A549 (cell line): ENCODE data around the gene DUSP7. TPM values are rescaled to one million over a fixed set of nuclear protein-coding genes. Genes with fewer than 3 reads are reported as not detected.

Experiments used
- polyA plus RNA-seq, 4 experiments: library from polyadenylated mRNA; depleted of rRNA in 3 of 4; stranded (reverse); fragments of >200 nt; fragmentation: RNase III in 1 of 4; extraction: RNeasy Plus Mini Kit Qiagen cat#74134 plus additional on column Dnase treatment in 1 of 4; gene quantifications; 2 replicates in 3 of 4; 3 replicates in 1 of 4; pipeline ENCODE4 v1.2.3, GENCODE V29; 2011 to 2017

DUSP7 gene
- polyA plus RNA-seq, 2 of the 4 experiments (the other 2 are of a cell fraction): 4.4 to 4.8 TPM

Other genes starting within 250 kb of the DUSP7 start
- not detected in 2 replicates for gene IQCF2, start 195.0 kb downstream of the DUSP7 start, polyA plus RNA-seq (2011; rRNA removed)
- not detected in 3 replicates for gene IQCF2, start 195.0 kb downstream of the DUSP7 start, polyA plus RNA-seq (2017; fragmentation: RNase III; extraction: RNeasy Plus Mini Kit Qiagen cat#74134 plus additional on column Dnase treatment)
- not detected in 2 replicates for gene IQCF5, start 181.0 kb downstream of the DUSP7 start, polyA plus RNA-seq (2011; rRNA removed)
- not detected in 3 replicates for gene IQCF5, start 181.0 kb downstream of the DUSP7 start, polyA plus RNA-seq (2017; fragmentation: RNase III; extraction: RNeasy Plus Mini Kit Qiagen cat#74134 plus additional on column Dnase treatment)
- not detected in 2 replicates for gene IQCF1, start 153.2 kb downstream of the DUSP7 start, polyA plus RNA-seq (2011; rRNA removed)
- gene IQCF1, start 153.2 kb downstream of the DUSP7 start, polyA plus RNA-seq (2017; fragmentation: RNase III; extraction: RNeasy Plus Mini Kit Qiagen cat#74134 plus additional on column Dnase treatment): not detected in 3 replicates
- 17.0 TPM in 2 replicates for gene RRP9, start 114.7 kb downstream of the DUSP7 start, polyA plus RNA-seq (2011; rRNA removed)
- 31.3 to 35.1 TPM (median 34.3 TPM) in 3 replicates for gene RRP9, start 114.7 kb downstream of the DUSP7 start, polyA plus RNA-seq (2017; fragmentation: RNase III; extraction: RNeasy Plus Mini Kit Qiagen cat#74134 plus additional on column Dnase treatment)
- 7.6 and 7.8 TPM in 2 replicates for gene PARP3, start 114.2 kb downstream of the DUSP7 start, polyA plus RNA-seq (2011; rRNA removed)
- gene PARP3, start 114.2 kb downstream of the DUSP7 start, polyA plus RNA-seq (2017; fragmentation: RNase III; extraction: RNeasy Plus Mini Kit Qiagen cat#74134 plus additional on column Dnase treatment): 10.8 to 14.0 TPM (median 11.0 TPM) in 3 replicates
- not detected in 2 replicates for gene GPR62, start 101.2 kb downstream of the DUSP7 start, polyA plus RNA-seq (2011; rRNA removed)
- gene GPR62, start 101.2 kb downstream of the DUSP7 start, polyA plus RNA-seq (2017; fragmentation: RNase III; extraction: RNeasy Plus Mini Kit Qiagen cat#74134 plus additional on column Dnase treatment): 0.05 TPM in 1 of 3 replicates, not detected in the others
- gene PCBP4, start 89.1 kb downstream of the DUSP7 start, polyA plus RNA-seq (2011; rRNA removed): 8.6 and 9.3 TPM in 2 replicates
- gene PCBP4, start 89.1 kb downstream of the DUSP7 start, polyA plus RNA-seq (2017; fragmentation: RNase III; extraction: RNeasy Plus Mini Kit Qiagen cat#74134 plus additional on column Dnase treatment): 10.9 to 11.5 TPM (median 11.0 TPM) in 3 replicates
- 37.9 and 39.7 TPM in 2 replicates for gene ABHD14B, start 82.5 kb downstream of the DUSP7 start, polyA plus RNA-seq (2011; rRNA removed)
- gene ABHD14B, start 82.5 kb downstream of the DUSP7 start, polyA plus RNA-seq (2017; fragmentation: RNase III; extraction: RNeasy Plus Mini Kit Qiagen cat#74134 plus additional on column Dnase treatment): 23.2 to 27.2 TPM (median 23.5 TPM) in 3 replicates
- gene ABHD14A, start 81.5 kb downstream of the DUSP7 start, polyA plus RNA-seq (2011; rRNA removed): 6.3 and 7.5 TPM in 2 replicates
- 9.1 to 9.5 TPM (median 9.5 TPM) in 3 replicates for gene ABHD14A, start 81.5 kb downstream of the DUSP7 start, polyA plus RNA-seq (2017; fragmentation: RNase III; extraction: RNeasy Plus Mini Kit Qiagen cat#74134 plus additional on column Dnase treatment)
- 21.1 and 25.1 TPM in 2 replicates for gene ACY1, start 73.0 kb downstream of the DUSP7 start, polyA plus RNA-seq (2011; rRNA removed)
- 19.9 to 21.4 TPM (median 20.7 TPM) in 3 replicates for gene ACY1, start 73.0 kb downstream of the DUSP7 start, polyA plus RNA-seq (2017; fragmentation: RNase III; extraction: RNeasy Plus Mini Kit Qiagen cat#74134 plus additional on column Dnase treatment)
- 808 and 909 TPM in 2 replicates for gene RPL29, start 60.7 kb downstream of the DUSP7 start, polyA plus RNA-seq (2011; rRNA removed)
- 1,098 to 1,170 TPM (median 1,152 TPM) in 3 replicates for gene RPL29, start 60.7 kb downstream of the DUSP7 start, polyA plus RNA-seq (2017; fragmentation: RNase III; extraction: RNeasy Plus Mini Kit Qiagen cat#74134 plus additional on column Dnase treatment)
- gene POC1A, start 97.9 kb upstream of the DUSP7 start, polyA plus RNA-seq (2011; rRNA removed): 9.4 and 9.8 TPM in 2 replicates
- gene POC1A, start 97.9 kb upstream of the DUSP7 start, polyA plus RNA-seq (2017; fragmentation: RNase III; extraction: RNeasy Plus Mini Kit Qiagen cat#74134 plus additional on column Dnase treatment): 13.8 to 14.9 TPM (median 14.1 TPM) in 3 replicates
- gene ALAS1, start 141.6 kb upstream of the DUSP7 start, polyA plus RNA-seq (2011; rRNA removed): 59.7 and 63.7 TPM in 2 replicates
- gene ALAS1, start 141.6 kb upstream of the DUSP7 start, polyA plus RNA-seq (2017; fragmentation: RNase III; extraction: RNeasy Plus Mini Kit Qiagen cat#74134 plus additional on column Dnase treatment): 50.5 to 56.8 TPM (median 53.9 TPM) in 3 replicates
- 0.04 and 0.12 TPM in 2 replicates for gene TLR9, start 169.1 kb upstream of the DUSP7 start, polyA plus RNA-seq (2011; rRNA removed)
- not detected in 3 replicates for gene TLR9, start 169.1 kb upstream of the DUSP7 start, polyA plus RNA-seq (2017; fragmentation: RNase III; extraction: RNeasy Plus Mini Kit Qiagen cat#74134 plus additional on column Dnase treatment)
- 36.8 and 46.3 TPM in 2 replicates for gene TWF2, start 182.6 kb upstream of the DUSP7 start, polyA plus RNA-seq (2011; rRNA removed)
- 50.5 to 55.4 TPM (median 53.6 TPM) in 3 replicates for gene TWF2, start 182.6 kb upstream of the DUSP7 start, polyA plus RNA-seq (2017; fragmentation: RNase III; extraction: RNeasy Plus Mini Kit Qiagen cat#74134 plus additional on column Dnase treatment)
- 6.3 and 8.8 TPM in 2 replicates for gene PPM1M, start 189.2 kb upstream of the DUSP7 start, polyA plus RNA-seq (2011; rRNA removed)
- 5.8 to 8.0 TPM (median 5.9 TPM) in 3 replicates for gene PPM1M, start 189.2 kb upstream of the DUSP7 start, polyA plus RNA-seq (2017; fragmentation: RNase III; extraction: RNeasy Plus Mini Kit Qiagen cat#74134 plus additional on column Dnase treatment)
- 52.7 and 58.5 TPM in 2 replicates for gene WDR82, start 222.1 kb upstream of the DUSP7 start, polyA plus RNA-seq (2011; rRNA removed)
- gene WDR82, start 222.1 kb upstream of the DUSP7 start, polyA plus RNA-seq (2017; fragmentation: RNase III; extraction: RNeasy Plus Mini Kit Qiagen cat#74134 plus additional on column Dnase treatment): 50.6 to 53.8 TPM (median 52.4 TPM) in 3 replicates
- gene GLYCTK, start 231.3 kb upstream of the DUSP7 start, polyA plus RNA-seq (2011; rRNA removed): 4.4 and 5.7 TPM in 2 replicates
- gene GLYCTK, start 231.3 kb upstream of the DUSP7 start, polyA plus RNA-seq (2017; fragmentation: RNase III; extraction: RNeasy Plus Mini Kit Qiagen cat#74134 plus additional on column Dnase treatment): 4.6 to 5.1 TPM (median 4.9 TPM) in 3 replicates